GM18511 (cell line): ENCODE data around the gene STX1B.
A peak's percentile ranks its signal among the peaks of the same experiment; 100 is the strongest.

Source experiments
- ATAC-seq: cut with Tn5 transposase; IDR thresholded peaks from one replicate; pipeline ENCODE4 v1.9.1; 2021; ENCODE audit warnings: mild to moderate bottlenecking, moderate library complexity; ENCODE audit not compliant: unreplicated experiment

The STX1B gene

GRCh38 chr16:30996985-30997724 lies 13.3 kb downstream of the STX1B start:
- ATAC-seq: peak; percentile 89

GRCh38 chr16:30996324-30996984 lies 14.0 kb downstream of the STX1B start:
- peak; percentile 10 for ATAC-seq

- no peak for ATAC-seq
Observed at GRCh38 chr16:30995927-30996323, 14.5 kb downstream of the STX1B start.

- no peak for ATAC-seq
Observed at GRCh38 chr16:30992931-30993816, 17.3 kb downstream of the STX1B start.

- ATAC-seq: no peak
Observed at GRCh38 chr16:30992276-30992780, 18.1 kb downstream of the STX1B start.

- ATAC-seq: no peak
Observed at GRCh38 chr16:30991052-30991451, 19.4 kb downstream of the STX1B start.

GRCh38 chr16:30990105-30990504 lies 20.3 kb downstream of the STX1B start:
- ATAC-seq: no peak

GRCh38 chr16:30989469-30990047 lies 20.9 kb downstream of the STX1B start:
- no peak for ATAC-seq

- ATAC-seq: no peak
Observed at GRCh38 chr16:30987581-30988190, 22.8 kb downstream of the STX1B start.

GRCh38 chr16:30986129-30986991 lies 24.1 kb downstream of the STX1B start:
- no peak for ATAC-seq

- ATAC-seq: no peak
Observed at GRCh38 chr16:30985401-30986128, 24.9 kb downstream of the STX1B start.

GRCh38 chr16:30984669-30985400 lies 25.6 kb downstream of the STX1B start, which contains the start of gene HSD3B7:
Gene HSD3B7, plus strand, starts transcription at chr16:30985207. Its CDS starts 452 bp downstream, at chr16:30985659.
- peak; percentile 66 for ATAC-seq

- ATAC-seq: no peak
Observed at GRCh38 chr16:30983898-30984610, 26.4 kb downstream of the STX1B start.

- no peak for ATAC-seq
Observed at GRCh38 chr16:30983289-30983889, 27.0 kb downstream of the STX1B start.

GRCh38 chr16:30982548-30983288 lies 27.7 kb downstream of the STX1B start:
- no peak for ATAC-seq

GRCh38 chr16:30980959-30981358 lies 29.5 kb downstream of the STX1B start:
- ATAC-seq: no peak
